Esophagus muscularis mucosa (tissue), 4 donors: ENCODE results near the gene MT1H.

Experiments
- CTCF ChIP-seq, 3 experiments: fragments of 200-600 bp in 2 of 3; fragments of 450-650 bp in 1 of 3; sonication (generic) in 2 of 3; IDR thresholded peaks; one replicate each; pipeline ENCODE4 v1.5.1; 2017 to 2019; ENCODE audit warnings: antibody characterized with exemption in 3 of 3, mild to moderate bottlenecking in 2 of 3, moderate library complexity in 1 of 3
- EP300 ChIP-seq: sonication (generic); formaldehyde crosslinking; IDR thresholded peaks from one replicate; pipeline ENCODE4 v1.6.1; 2017; ENCODE audit warnings: antibody characterized with exemption
- POLR2AphosphoS5 ChIP-seq, 2 donors: sonication (generic); formaldehyde crosslinking; IDR thresholded peaks; one replicate each; pipeline ENCODE4 v1.6.1; 2017; ENCODE audit warnings: antibody characterized with exemption in 2 of 2

- TF ChIP-seq CTCF (IDR thresholded peaks at IDR 0.05) (no peak), POLR2AphosphoS5 (IDR thresholded peaks at IDR 0.05) (peak; percentile 72 to 85), EP300 (peak; percentile 95)
Observed at GRCh38 chr16:56632156-56632847, 37.3 kb upstream of the MT1H start, which contains the start of gene MT1M.
